ENCODE measurements around the gene NFATC4.

DNA sequence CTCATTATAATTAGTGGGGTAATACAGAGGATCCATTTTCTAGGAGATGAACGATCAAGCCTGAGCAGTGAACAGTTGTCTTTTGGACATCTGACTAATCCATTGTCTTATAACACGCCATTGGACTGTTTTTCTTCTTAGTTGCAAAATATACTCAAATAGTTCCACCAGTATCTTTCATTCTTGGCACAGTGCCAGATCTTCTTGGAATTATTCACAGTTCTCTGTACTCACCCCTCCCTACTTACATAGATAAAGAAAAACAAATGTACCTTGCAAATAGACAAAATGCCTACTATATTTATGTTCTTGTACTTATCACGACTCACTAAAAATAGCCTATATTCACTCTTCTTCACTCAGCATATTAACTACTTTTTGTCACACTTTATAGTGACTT lies 57.7 kb downstream of the NFATC4 start:
- TF ChIP-seq ZNF114 (CRISPR knock-in tag; IDR thresholded peaks at IDR 0.05) (no peak), EZH2phosphoT487 (IDR thresholded peaks at IDR 0.05; ENCODE audit: unreplicated experiment) (no peak), ZNF331 (CRISPR knock-in tag; IDR thresholded peaks at IDR 0.05; ENCODE audit: low read depth) (no peak), POLR2AphosphoS5 (IDR thresholded peaks at IDR 0.05; ENCODE audit: low read depth) (no peak), CREB1 (CRISPR knock-in tag; IDR thresholded peaks at IDR 0.05; ENCODE audit: low read depth) (no peak)
- TF ChIP-seq, protein P1, sequence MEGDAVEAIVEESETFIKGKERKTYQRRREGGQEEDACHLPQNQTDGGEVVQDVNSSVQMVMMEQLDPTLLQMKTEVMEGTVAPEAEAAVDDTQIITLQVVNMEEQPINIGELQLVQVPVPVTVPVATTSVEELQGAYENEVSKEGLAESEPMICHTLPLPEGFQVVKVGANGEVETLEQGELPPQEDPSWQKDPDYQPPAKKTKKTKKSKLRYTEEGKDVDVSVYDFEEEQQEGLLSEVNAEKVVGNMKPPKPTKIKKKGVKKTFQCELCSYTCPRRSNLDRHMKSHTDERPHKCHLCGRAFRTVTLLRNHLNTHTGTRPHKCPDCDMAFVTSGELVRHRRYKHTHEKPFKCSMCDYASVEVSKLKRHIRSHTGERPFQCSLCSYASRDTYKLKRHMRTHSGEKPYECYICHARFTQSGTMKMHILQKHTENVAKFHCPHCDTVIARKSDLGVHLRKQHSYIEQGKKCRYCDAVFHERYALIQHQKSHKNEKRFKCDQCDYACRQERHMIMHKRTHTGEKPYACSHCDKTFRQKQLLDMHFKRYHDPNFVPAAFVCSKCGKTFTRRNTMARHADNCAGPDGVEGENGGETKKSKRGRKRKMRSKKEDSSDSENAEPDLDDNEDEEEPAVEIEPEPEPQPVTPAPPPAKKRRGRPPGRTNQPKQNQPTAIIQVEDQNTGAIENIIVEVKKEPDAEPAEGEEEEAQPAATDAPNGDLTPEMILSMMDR (conservative IDR thresholded peaks at IDR 0.05; ENCODE audit: low read depth in 2 of 2) = no peak

All from GM23338 (cell line).